Testis (tissue), 3 donors: ENCODE measurements around the gene MAGI1. TPM values are rescaled to one million over a fixed set of nuclear protein-coding genes. Genes with fewer than 3 reads are reported as not detected.

Source experiments
- DNase-seq: peaks from one replicate; pipeline ENCODE4 v3.0.0-alpha.2; 2019
- H3K27ac ChIP-seq, 2 donors: fragments of 200-600 bp; sonication (generic); one replicate each; pipeline ENCODE4 v1.5.1; 2019
- H3K27me3 ChIP-seq: fragments of 200-600 bp; sonication (generic); one replicate; pipeline ENCODE4 v1.5.1; 2019
- H3K36me3 ChIP-seq: fragments of 200-600 bp; sonication (generic); one replicate; pipeline ENCODE4 v1.5.1; 2017; ENCODE audit warnings: low read depth; ENCODE audit errors: missing control alignments
- H3K4me1 ChIP-seq: fragments of 200-600 bp; sonication (generic); one replicate; pipeline ENCODE4 v1.5.1; 2019
- H3K4me3 ChIP-seq, 2 donors: fragments of 200-600 bp; sonication (generic); one replicate each; pipeline ENCODE4 v1.5.1; 2017 to 2019
- H3K9me3 ChIP-seq: fragments of 200-600 bp; sonication (generic); one replicate; pipeline ENCODE4 v1.5.1; 2017
- POLR2A ChIP-seq: fragments of 450-650 bp; IDR thresholded peaks from one replicate; pipeline ENCODE4 v1.6.1; 2017; ENCODE audit warnings: antibody characterized with exemption, mild to moderate bottlenecking, moderate library complexity
- WGBS, 2 donors: methylation state at CpG; one replicate each; pipeline ENCODE4 v1.1.5; 2018; 5-methylcytosine and 5-hydroxymethylcytosine counted together
- intact Hi-C: fragments of 100-400 bp; cut with DNase I; formaldehyde crosslinking; loops from one replicate; pipeline ENCODE4 v1.15.1; 2023; ENCODE audit warnings: low total_unique reads
- polyA plus RNA-seq: library from polyadenylated mRNA; stranded (reverse); fragments of 350-450 nt; fragmentation: Illumina TruSeq; extraction: RNeasy Lipid Tissue Mini Kit (QIAGEN cat#74804); gene quantifications from one replicate; pipeline ENCODE4 v1.2.3, GENCODE V29; 2014; ENCODE audit warnings: low read depth, low replicate concordance; ENCODE audit not compliant: insufficient read depth
- total RNA-seq, 2 donors: library from RNA; depleted of rRNA; stranded (reverse); fragments of >200 nt; gene quantifications; one replicate each; pipeline ENCODE4 v1.2.3, GENCODE V29; 2016
- TF ChIP-seq, protein P1 (sequence below), 3 experiments: fragments of 450-650 bp in 2 of 3; fragments of 200-600 bp in 1 of 3; sonication (generic) in 1 of 3; IDR thresholded peaks; one replicate each; pipeline ENCODE4 v1.5.1; 2016 to 2019; ENCODE audit warnings: antibody characterized with exemption in 3 of 3, mild to moderate bottlenecking in 2 of 3, moderate library complexity in 1 of 3

MAGI1 gene
- total and polyA plus RNA-seq, 3 donors from 2014 or later = 55.4 to 60.4 (median 56.1) TPM

- no peak overlapping the region for H3K4me3 ChIP-seq
- no peaks in the 10 kb centered on the region for H3K9me3 ChIP-seq
- no peaks in the 10 kb centered on the region for H3K27me3 ChIP-seq
- H3K4me1 ChIP-seq = no peaks in the 10 kb centered on the region
- intact Hi-C loops = no loop called here
- no peak for DNase-seq
- H3K36me3 ChIP-seq = no peaks in the 10 kb centered on the region
- TF ChIP-seq, protein P1, sequence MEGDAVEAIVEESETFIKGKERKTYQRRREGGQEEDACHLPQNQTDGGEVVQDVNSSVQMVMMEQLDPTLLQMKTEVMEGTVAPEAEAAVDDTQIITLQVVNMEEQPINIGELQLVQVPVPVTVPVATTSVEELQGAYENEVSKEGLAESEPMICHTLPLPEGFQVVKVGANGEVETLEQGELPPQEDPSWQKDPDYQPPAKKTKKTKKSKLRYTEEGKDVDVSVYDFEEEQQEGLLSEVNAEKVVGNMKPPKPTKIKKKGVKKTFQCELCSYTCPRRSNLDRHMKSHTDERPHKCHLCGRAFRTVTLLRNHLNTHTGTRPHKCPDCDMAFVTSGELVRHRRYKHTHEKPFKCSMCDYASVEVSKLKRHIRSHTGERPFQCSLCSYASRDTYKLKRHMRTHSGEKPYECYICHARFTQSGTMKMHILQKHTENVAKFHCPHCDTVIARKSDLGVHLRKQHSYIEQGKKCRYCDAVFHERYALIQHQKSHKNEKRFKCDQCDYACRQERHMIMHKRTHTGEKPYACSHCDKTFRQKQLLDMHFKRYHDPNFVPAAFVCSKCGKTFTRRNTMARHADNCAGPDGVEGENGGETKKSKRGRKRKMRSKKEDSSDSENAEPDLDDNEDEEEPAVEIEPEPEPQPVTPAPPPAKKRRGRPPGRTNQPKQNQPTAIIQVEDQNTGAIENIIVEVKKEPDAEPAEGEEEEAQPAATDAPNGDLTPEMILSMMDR (IDR thresholded peaks at IDR 0.05) = no peak
- TF ChIP-seq POLR2A = no peak
- WGBS, 2 donors = 92 to 93% methylated on average over 1 of the region's 1 CpG
- no peak overlapping the region for H3K27ac ChIP-seq
These were observed 66.0 kb downstream of the MAGI1 start for GRCh38 chr3:65972765-65973164.

GRCh38 chr3:65971293-65972252 lies 67.1 kb downstream of the MAGI1 start:
- intact Hi-C loops = no loop called here
- H3K27ac ChIP-seq = no peak overlapping the region
- no peaks in the 10 kb centered on the region for H3K36me3 ChIP-seq
- H3K4me1 ChIP-seq = no peaks in the 10 kb centered on the region
- H3K9me3 ChIP-seq = no peaks in the 10 kb centered on the region
- H3K4me3 ChIP-seq = no peak overlapping the region
- TF ChIP-seq, protein P1 (IDR thresholded peaks at IDR 0.05) = no peak
- TF ChIP-seq POLR2A = no peak
- H3K27me3 ChIP-seq = no peaks in the 10 kb centered on the region
- 48 to 52% methylated on average over 7 of the region's 7 CpGs for WGBS, 2 donors
- no peak for DNase-seq

DNA sequence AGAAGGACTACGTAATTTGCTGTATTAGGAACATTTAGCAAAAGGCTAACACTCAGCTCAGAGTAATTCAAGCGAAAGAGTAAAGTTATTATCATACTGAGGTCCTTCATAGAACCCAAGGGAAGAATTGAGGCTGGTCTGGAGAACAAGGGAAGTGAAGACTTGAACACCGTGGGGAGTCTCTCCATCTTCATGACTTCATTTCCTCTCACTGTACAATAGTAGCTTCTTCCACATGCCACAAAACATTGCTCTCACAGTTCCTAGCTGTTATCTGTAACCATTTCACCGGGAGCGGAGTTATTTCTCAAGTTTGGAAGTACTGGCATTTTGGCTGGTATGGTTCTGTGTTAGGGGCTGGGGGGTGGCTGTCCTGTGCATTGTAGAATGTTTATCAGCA lies 69.7 kb downstream of the MAGI1 start:
- Histone ChIP-seq H3K4me1 (no peaks in the 10 kb centered on the region), H3K27ac (no peak overlapping the region), H3K36me3 (no peaks in the 10 kb centered on the region), H3K27me3 (no peaks in the 10 kb centered on the region), H3K4me3 (no peak overlapping the region), H3K9me3 (no peaks in the 10 kb centered on the region)
- DNase-seq = no peak
- no peak for TF ChIP-seq POLR2A
- TF ChIP-seq, protein P1 (IDR thresholded peaks at IDR 0.05) = no peak
- 86 to 95% methylated on average over 5 of the region's 5 CpGs for WGBS, 2 donors
- intact Hi-C loops = no loop called here

DNA sequence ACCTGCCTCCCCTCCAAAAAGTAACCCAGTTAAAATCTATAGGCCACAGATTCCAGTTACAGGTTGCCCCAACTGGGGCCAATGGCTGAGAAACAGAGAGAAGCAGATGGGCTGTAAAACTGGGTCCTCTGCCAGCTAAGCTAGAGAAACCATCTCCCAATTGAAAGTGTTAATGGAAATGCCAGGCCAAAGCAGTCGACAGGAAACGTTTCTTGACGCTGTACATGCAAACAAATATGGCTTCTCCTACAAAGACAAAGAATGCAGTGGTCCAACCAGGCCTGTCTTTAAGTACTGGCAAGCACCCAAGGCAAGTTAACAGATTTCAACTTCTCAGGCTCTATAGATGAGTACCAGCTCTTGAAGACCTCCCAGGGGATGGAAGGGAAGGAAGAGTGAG lies 71.3 kb downstream of the MAGI1 start:
- 89 to 98% methylated on average over 3 of the region's 3 CpGs for WGBS, 2 donors
- no peak for DNase-seq
- intact Hi-C loops = no loop called here
- Histone ChIP-seq H3K27me3 (no peaks in the 10 kb centered on the region), H3K4me3 (no peak overlapping the region), H3K27ac (no peak overlapping the region), H3K4me1 (no peaks in the 10 kb centered on the region), H3K9me3 (no peaks in the 10 kb centered on the region), H3K36me3 (no peaks in the 10 kb centered on the region)
- TF ChIP-seq, protein P1 (IDR thresholded peaks at IDR 0.05) = no peak
- no peak for TF ChIP-seq POLR2A
